Heart left ventricle (tissue), 16 donors: ENCODE measurements around the gene MPZL3. TPM values are rescaled to one million over a fixed set of nuclear protein-coding genes. Genes with fewer than 3 reads are reported as not detected.

Experiments
- ATAC-seq, 4 donors: fragments of 200-7000 bp; cut with Tn5 transposase; one replicate each; pipeline ENCODE4 v1.9.1; 2020 to 2022; ENCODE audit warnings: moderate library complexity in 4 of 4, mild to moderate bottlenecking in 3 of 4, moderate number of reproducible peaks in 1 of 4
- DNase-seq, 5 donors: peaks; one replicate each; pipeline ENCODE4 v3.0.0-alpha.2; 2020
- H3K27ac ChIP-seq, 12 donors: fragments of 200-600 bp; sonication (generic) in 4 of 12; one replicate each; pipeline versions ENCODE4 v1.5.0 to v1.8.0; 2016 to 2022; ENCODE audit warnings: mild to moderate bottlenecking in 2 of 12
- H3K27me3 ChIP-seq, 9 donors: fragments of 200-600 bp; sonication (generic) in 2 of 9; one replicate each; pipeline versions ENCODE4 v1.5.1 to v1.8.0; 2016 to 2022; ENCODE audit warnings: mild to moderate bottlenecking in 3 of 9
- H3K36me3 ChIP-seq, 9 donors: fragments of 200-600 bp; sonication (generic) in 2 of 9; one replicate each; pipeline versions ENCODE4 v1.5.0 to v1.8.0; 2018 to 2022; ENCODE audit warnings: mild to moderate bottlenecking in 2 of 9
- H3K4me1 ChIP-seq, 12 donors: fragments of 200-600 bp; sonication (generic) in 4 of 12; one replicate each; pipeline versions ENCODE4 v1.5.0 to v1.8.0; 2016 to 2022; ENCODE audit warnings: mild to moderate bottlenecking in 3 of 12
- H3K4me3 ChIP-seq, 12 donors: fragments of 200-600 bp; sonication (generic) in 4 of 12; one replicate each; pipeline versions ENCODE4 v1.5.0 to v1.8.0; 2017 to 2022; ENCODE audit warnings: mild to moderate bottlenecking in 9 of 12, moderate library complexity in 4 of 12
- H3K9me3 ChIP-seq, 12 donors: fragments of 200-600 bp; sonication (generic) in 4 of 12; one replicate each; pipeline versions ENCODE4 v1.5.0 to v1.8.0; 2016 to 2022; ENCODE audit warnings: mild to moderate bottlenecking in 1 of 12
- CTCF ChIP-seq, 12 donors: fragments of 200-600 bp; sonication (generic) in 4 of 12; IDR thresholded peaks; one replicate each; pipeline versions ENCODE4 v1.5.0 to v1.8.0; 2018 to 2022; ENCODE audit warnings: antibody characterized with exemption in 12 of 12, mild to moderate bottlenecking in 5 of 12
- POLR2A ChIP-seq, 2 donors: fragments of 450-650 bp; IDR thresholded peaks; one replicate each; pipeline ENCODE4 v1.6.1; 2017; ENCODE audit warnings: antibody characterized with exemption in 2 of 2, mild to moderate bottlenecking in 2 of 2, moderate library complexity in 2 of 2
- WGBS, 4 donors: extraction: QIAGEN DNeasy Blood & Tissue Kit in 2 of 4; methylation state at CpG; one replicate each; pipeline versions ENCODE4 v1.1.5 to v1.1.7; 2013 to 2018; 5-methylcytosine and 5-hydroxymethylcytosine counted together
- intact Hi-C, 10 donors: fragments of 100-400 bp; cut with DNase I; formaldehyde crosslinking; loops; one replicate each; pipeline versions ENCODE4 v1.11.1 to v1.14.2; 2022
- polyA plus RNA-seq, 2 donors: library from polyadenylated mRNA; stranded (reverse); fragments of 200-250 nt; gene quantifications; one replicate each; pipeline ENCODE4 v1.2.3, GENCODE V29; 2013
- total RNA-seq, 9 donors: library from RNA; depleted of rRNA in 2 of 9; stranded (reverse); fragments of >200 nt in 2 of 9; fragmentation: NEBNext Ultra II Directional in 3 of 9; extraction: Animal tissue kit (Norgen Biotek cat#: 25700) in 3 of 9; gene quantifications; one replicate each; pipeline versions ENCODE4 v1.1.0 to v1.2.4, GENCODE V29; 2016 to 2023
- donor health status: ischemic (EF 13 %, LVEDD 7.1; RV severe dilation, severe dysfunction).
- donor health status: healthy with polysubstance abuse.
- donor health status: DM: no; HTN: yes; CAD: no.
- donor health status: DM: no; HTN: no; CAD: no.
- donor health status: ischemic (EF 25% LVEDD 6.9; RV normal size, moderate dysfunction).
- donor health status: ischemic (EF 25% LVEDD 5.7; RV mildly dilated, moderate dysfunction).
- donor health status: healthy.
- donor health status: DM: yes; HTN: yes; CAD: no.
- donor health status: ischemic (EF 35%, LVEDD 5.7; RV mildly dilated, moderate dysfunction).
- donor health status: nonischemic (EF 11% LVEDD 7.7; RV severe dilation, severe dysfunction).
- donor health status: DM: yes; HTN: yes; CAD: no.
- donor health status: PGD.
- donor health status: ischemic (EF 29% LVEDD 5.4; RV normal size, mild dysfunction).
- donor health status: nonischemic (EF 23%, LVEDD 6.1; RV moderate dilation, normal function).

The MPZL3 gene
- total and polyA plus RNA-seq, 11 donors, result 1.3 to 6.2 (median 3.3) TPM

DNA sequence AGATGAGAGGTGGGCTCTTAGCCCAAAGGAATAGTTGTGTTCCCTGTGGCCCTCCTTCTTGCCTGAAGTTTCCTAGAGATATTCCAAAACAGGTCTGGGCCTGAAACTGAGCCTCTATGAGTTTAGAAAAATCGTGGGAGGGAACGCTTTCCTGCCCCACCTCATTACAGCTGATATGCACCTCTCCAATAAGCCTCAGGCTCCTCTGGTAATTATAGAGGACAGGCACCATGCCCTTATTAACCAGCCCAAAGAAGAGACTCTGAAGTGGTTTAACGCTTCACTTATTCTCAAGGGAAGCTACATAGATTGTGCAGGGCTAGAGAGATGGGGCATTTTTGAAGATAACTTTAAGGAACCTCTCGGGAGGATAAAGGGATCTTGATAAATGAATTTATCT lies 15.3 kb upstream of the MPZL3 start:
- Histone ChIP-seq H3K27ac (no peak overlapping the region), H3K9me3 (no peaks in the 10 kb centered on the region), H3K36me3 (no peaks in the 10 kb centered on the region), H3K27me3 (peaks cover 0 to 6% (median 0%) of the 10 kb centered on the region in 9 donors), H3K4me1 (peaks cover 0 to 22% (median 0%) of the 10 kb centered on the region in 12 donors), H3K4me3 (no peak overlapping the region)
- TF ChIP-seq CTCF (IDR thresholded peaks at IDR 0.05) (no peak), POLR2A (IDR thresholded peaks at IDR 0.05) (no peak)
- no peak for DNase-seq
- ATAC-seq, result no peak
- intact Hi-C loops, result no loop called here
- WGBS, 4 donors, result 77 to 90% (median 82%) methylated on average over 4 of the region's 4 CpGs

DNA sequence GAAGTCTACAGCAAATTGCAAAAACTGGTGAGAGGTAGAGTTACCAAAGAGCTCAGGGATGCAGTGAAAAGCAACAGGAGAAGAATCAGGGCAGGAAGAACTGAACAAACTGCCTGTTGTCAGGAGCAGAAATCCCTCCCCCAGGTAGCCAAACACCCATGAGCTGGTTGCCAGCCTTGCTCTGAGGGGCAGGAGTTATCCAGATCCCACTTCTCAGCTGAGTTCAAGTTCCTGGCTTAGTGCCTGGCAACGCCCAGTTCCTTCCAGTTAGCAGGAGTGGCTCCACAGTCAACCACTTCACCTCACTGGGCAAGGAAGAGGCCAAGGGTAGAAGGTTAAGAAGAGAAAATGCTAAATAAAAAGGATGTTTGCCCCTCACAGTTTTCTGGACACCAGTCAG lies 13.8 kb upstream of the MPZL3 start:
- peaks cover 0 to 4% (median 0%) of the 10 kb centered on the region in 9 donors for H3K36me3 ChIP-seq
- H3K4me3 ChIP-seq, result no peak overlapping the region
- H3K9me3 ChIP-seq, result no peaks in the 10 kb centered on the region
- WGBS, 4 donors, result 45 to 67% (median 54%) methylated on average over 1 of the region's 1 CpG
- intact Hi-C loops, result no loop called here
- peak in 3 of 4 donors; percentile 43 to 72 (median 71) for ATAC-seq
- no peak for TF ChIP-seq POLR2A (IDR thresholded peaks at IDR 0.05)
- TF ChIP-seq CTCF (IDR thresholded peaks at IDR 0.05), result no peak
- peak overlapping the region in 5 of 12 donors; percentile 3 to 60 (median 20) for H3K27ac ChIP-seq
- H3K4me1 ChIP-seq, result peaks cover 0 to 24% (median 0%) of the 10 kb centered on the region in 12 donors
- DNase-seq, result peak in 3 of 5 donors; percentile 26 to 37 (median 35)
- peaks cover 0 to 8% (median 0%) of the 10 kb centered on the region in 9 donors for H3K27me3 ChIP-seq

GRCh38 chr11:118264569-118265465 lies 12.7 kb upstream of the MPZL3 start:
- Histone ChIP-seq H3K27me3 (peaks cover 0 to 8% (median 0%) of the 10 kb centered on the region in 9 donors), H3K27ac (peak overlapping the region in 7 of 12 donors; percentile 7 to 69 (median 46)), H3K9me3 (no peaks in the 10 kb centered on the region), H3K4me3 (peak overlapping the region in 11 of 12 donors; percentile 11 to 59 (median 48)), H3K36me3 (peaks cover 0 to 7% (median 0%) of the 10 kb centered on the region in 9 donors), H3K4me1 (peaks cover 0 to 24% (median 0%) of the 10 kb centered on the region in 12 donors)
- no peak for ATAC-seq
- TF ChIP-seq POLR2A (IDR thresholded peaks at IDR 0.05), result no peak
- TF ChIP-seq CTCF (IDR thresholded peaks at IDR 0.05), result no peak
- intact Hi-C loops, result no loop called here
- DNase-seq, result no peak
- 69 to 73% (median 70%) methylated on average over 13 of the region's 13 CpGs for WGBS, 4 donors
